Hepatocyte (in vitro differentiated cells): Measurements from ENCODE around the gene GPC2.

Source experiments
- EZH2 ChIP-seq: fragments of 200-600 bp; sonication (generic); IDR thresholded peaks from 2 replicates; pipeline ENCODE4 v1.6.1; 2016; ENCODE audit warnings: antibody characterized with exemption, mild to moderate bottlenecking, borderline replicate concordance
- EZH2phosphoT487 ChIP-seq: fragments of 200-600 bp; sonication (generic); IDR thresholded peaks from one replicate; pipeline ENCODE4 v1.6.1; 2018; ENCODE audit warnings: antibody characterized with exemption, mild to moderate bottlenecking, low read depth, moderate library complexity; ENCODE audit not compliant: unreplicated experiment, severe bottlenecking
- TF ChIP-seq, protein P1 (sequence below): fragments of 200-600 bp; sonication (generic); IDR thresholded peaks from 2 replicates; pipeline ENCODE4 v1.5.1; 2016; ENCODE audit warnings: antibody characterized with exemption, mild to moderate bottlenecking; ENCODE audit not compliant: poor library complexity

- TF ChIP-seq EZH2 (no peak), EZH2phosphoT487 (no peak)
- TF ChIP-seq, protein P1, sequence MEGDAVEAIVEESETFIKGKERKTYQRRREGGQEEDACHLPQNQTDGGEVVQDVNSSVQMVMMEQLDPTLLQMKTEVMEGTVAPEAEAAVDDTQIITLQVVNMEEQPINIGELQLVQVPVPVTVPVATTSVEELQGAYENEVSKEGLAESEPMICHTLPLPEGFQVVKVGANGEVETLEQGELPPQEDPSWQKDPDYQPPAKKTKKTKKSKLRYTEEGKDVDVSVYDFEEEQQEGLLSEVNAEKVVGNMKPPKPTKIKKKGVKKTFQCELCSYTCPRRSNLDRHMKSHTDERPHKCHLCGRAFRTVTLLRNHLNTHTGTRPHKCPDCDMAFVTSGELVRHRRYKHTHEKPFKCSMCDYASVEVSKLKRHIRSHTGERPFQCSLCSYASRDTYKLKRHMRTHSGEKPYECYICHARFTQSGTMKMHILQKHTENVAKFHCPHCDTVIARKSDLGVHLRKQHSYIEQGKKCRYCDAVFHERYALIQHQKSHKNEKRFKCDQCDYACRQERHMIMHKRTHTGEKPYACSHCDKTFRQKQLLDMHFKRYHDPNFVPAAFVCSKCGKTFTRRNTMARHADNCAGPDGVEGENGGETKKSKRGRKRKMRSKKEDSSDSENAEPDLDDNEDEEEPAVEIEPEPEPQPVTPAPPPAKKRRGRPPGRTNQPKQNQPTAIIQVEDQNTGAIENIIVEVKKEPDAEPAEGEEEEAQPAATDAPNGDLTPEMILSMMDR = no peak
Observed at GRCh38 chr7:100127866-100128636, 49.1 kb downstream of the GPC2 start.
